Activated CD8-positive, alpha-beta T cell treated with anti-CD3 and anti-CD28 coated beads for 36 hours (primary cell): ENCODE data around the gene PTPN1. TPM values are rescaled to one million over a fixed set of nuclear protein-coding genes. Genes with fewer than 3 reads are reported as not detected.

Source experiments
- ATAC-seq: fragments of 200-7000 bp; cut with Tn5 transposase; one replicate; pipeline ENCODE4 v1.10.0; 2021; ENCODE audit warnings: mild to moderate bottlenecking, moderate library complexity
- CTCF ChIA-PET: fragments of 350-600 bp; sonication (Branson Sonifier 250); formaldehyde crosslinking; loops from one replicate; lab custom pipeline; 2021; ENCODE audit warnings: antibody characterized with exemption; lab: Charles Lee
- POLR2A ChIA-PET: fragments of 350-600 bp; sonication (Branson Sonifier 250); formaldehyde crosslinking; loops from one replicate; lab custom pipeline; 2021; ENCODE audit warnings: antibody characterized with exemption; lab: Charles Lee
- DNase-seq: peaks from one replicate; pipeline ENCODE4 v3.0.0-alpha.2; 2020
- H3K27ac Mint-ChIP-seq: one replicate; pipeline ENCODE4 v1.8.0; 2021; ENCODE audit warnings: mild to moderate bottlenecking, mixed read lengths
- H3K27me3 Mint-ChIP-seq: one replicate; pipeline ENCODE4 v1.8.0; 2021; ENCODE audit warnings: mixed read lengths
- H3K36me3 Mint-ChIP-seq: one replicate; pipeline ENCODE4 v1.8.0; 2021; ENCODE audit warnings: low read depth, mixed read lengths
- H3K4me1 Mint-ChIP-seq: one replicate; pipeline ENCODE4 v1.8.0; 2021; ENCODE audit warnings: low read depth, mixed read lengths
- H3K4me3 Mint-ChIP-seq: one replicate; pipeline ENCODE4 v1.8.0; 2021; ENCODE audit warnings: mild to moderate bottlenecking, moderate library complexity, mixed read lengths
- H3K9me3 Mint-ChIP-seq: one replicate; pipeline ENCODE4 v1.8.0; 2021; ENCODE audit warnings: mixed read lengths
- intact Hi-C: fragments of 100-400 bp; cut with micrococcal nuclease; formaldehyde crosslinking; loops from one replicate; pipeline ENCODE4 v1.10.0; 2022
- total RNA-seq, 2 experiments: library from RNA; stranded (reverse); gene quantifications; one replicate each; pipeline ENCODE4 v1.2.3, GENCODE V29; 2021
- TF ChIP-seq, protein P1 (sequence below): fragments of 200-600 bp; IDR thresholded peaks from one replicate; pipeline ENCODE4 v1.8.0; 2022; ENCODE audit warnings: antibody characterized with exemption, mild to moderate bottlenecking

Gene PTPN1
- total RNA-seq, 2 experiments from 2014 or later, result 65.1 to 66.6 TPM

- H3K27ac Mint-ChIP-seq, result no peak overlapping the region
- ChIA-PET POLR2A (interaction anchor here (1.1 kb wide), 1 partner anchor 68 kb away, joined by 3 read pairs; no protein-coding TSS in a partner anchor), CTCF (interaction anchor here (0.6 to 9.5 kb wide), 25 partner anchors 8 to 400 kb away, joined by 3 to 108 read pairs (median 5); no protein-coding TSS in a partner anchor)
- no peaks in the 10 kb centered on the region for H3K9me3 Mint-ChIP-seq
- H3K4me1 Mint-ChIP-seq, result peaks cover 2% of the 10 kb centered on the region
- intact Hi-C loops, result loop anchor here (2.0 to 10.0 kb wide), 2 partner anchors 100 to 394 kb away; no protein-coding TSS in a partner anchor
- peaks cover 58% of the 10 kb centered on the region for H3K36me3 Mint-ChIP-seq
- no peak for DNase-seq
- ATAC-seq, result no peak
- H3K4me3 Mint-ChIP-seq, result no peak overlapping the region
- no peaks in the 10 kb centered on the region for H3K27me3 Mint-ChIP-seq
- TF ChIP-seq, protein P1, sequence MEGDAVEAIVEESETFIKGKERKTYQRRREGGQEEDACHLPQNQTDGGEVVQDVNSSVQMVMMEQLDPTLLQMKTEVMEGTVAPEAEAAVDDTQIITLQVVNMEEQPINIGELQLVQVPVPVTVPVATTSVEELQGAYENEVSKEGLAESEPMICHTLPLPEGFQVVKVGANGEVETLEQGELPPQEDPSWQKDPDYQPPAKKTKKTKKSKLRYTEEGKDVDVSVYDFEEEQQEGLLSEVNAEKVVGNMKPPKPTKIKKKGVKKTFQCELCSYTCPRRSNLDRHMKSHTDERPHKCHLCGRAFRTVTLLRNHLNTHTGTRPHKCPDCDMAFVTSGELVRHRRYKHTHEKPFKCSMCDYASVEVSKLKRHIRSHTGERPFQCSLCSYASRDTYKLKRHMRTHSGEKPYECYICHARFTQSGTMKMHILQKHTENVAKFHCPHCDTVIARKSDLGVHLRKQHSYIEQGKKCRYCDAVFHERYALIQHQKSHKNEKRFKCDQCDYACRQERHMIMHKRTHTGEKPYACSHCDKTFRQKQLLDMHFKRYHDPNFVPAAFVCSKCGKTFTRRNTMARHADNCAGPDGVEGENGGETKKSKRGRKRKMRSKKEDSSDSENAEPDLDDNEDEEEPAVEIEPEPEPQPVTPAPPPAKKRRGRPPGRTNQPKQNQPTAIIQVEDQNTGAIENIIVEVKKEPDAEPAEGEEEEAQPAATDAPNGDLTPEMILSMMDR, result no peak
Observed at GRCh38 chr20:50578778-50579165, 68.6 kb downstream of the PTPN1 start.

GRCh38 chr20:50579511-50579910, 69.3 kb downstream of the PTPN1 start:
- H3K9me3 Mint-ChIP-seq, result no peaks in the 10 kb centered on the region
- ChIA-PET CTCF (interaction anchor here (0.6 to 9.5 kb wide), 28 partner anchors 8 to 400 kb away, joined by 3 to 108 read pairs (median 5); no protein-coding TSS in a partner anchor), POLR2A (interaction anchor here (1.1 kb wide), 1 partner anchor 69 kb away, joined by 3 read pairs; no protein-coding TSS in a partner anchor)
- H3K27me3 Mint-ChIP-seq, result no peaks in the 10 kb centered on the region
- no peak overlapping the region for H3K4me3 Mint-ChIP-seq
- H3K4me1 Mint-ChIP-seq, result peaks cover 2% of the 10 kb centered on the region
- TF ChIP-seq, protein P1, result no peak
- no peak for ATAC-seq
- DNase-seq, result no peak
- intact Hi-C loops, result loop anchor here (2.0 to 10.0 kb wide), 2 partner anchors 101 to 395 kb away; no protein-coding TSS in a partner anchor
- H3K27ac Mint-ChIP-seq, result no peak overlapping the region
- peaks cover 56% of the 10 kb centered on the region for H3K36me3 Mint-ChIP-seq

- H3K4me3 Mint-ChIP-seq, result no peak overlapping the region
- H3K27me3 Mint-ChIP-seq, result no peaks in the 10 kb centered on the region
- POLR2A ChIA-PET, result no interaction called here
- CTCF ChIA-PET, result interaction anchor here (0.6 to 9.5 kb wide), 26 partner anchors 9 to 401 kb away, joined by 3 to 108 read pairs (median 4); no protein-coding TSS in a partner anchor
- ATAC-seq (peak; percentile 71), DNase-seq (peak; percentile 69)
- H3K36me3 Mint-ChIP-seq, result peaks cover 49% of the 10 kb centered on the region
- intact Hi-C loops, result no loop called here
- peak overlapping the region; percentile 16 for H3K27ac Mint-ChIP-seq
- TF ChIP-seq, protein P1, result peak; percentile 76
- H3K4me1 Mint-ChIP-seq, result peaks cover 2% of the 10 kb centered on the region
- no peaks in the 10 kb centered on the region for H3K9me3 Mint-ChIP-seq
Observed at GRCh38 chr20:50580016-50580747, 70.0 kb downstream of the PTPN1 start.

DNA sequence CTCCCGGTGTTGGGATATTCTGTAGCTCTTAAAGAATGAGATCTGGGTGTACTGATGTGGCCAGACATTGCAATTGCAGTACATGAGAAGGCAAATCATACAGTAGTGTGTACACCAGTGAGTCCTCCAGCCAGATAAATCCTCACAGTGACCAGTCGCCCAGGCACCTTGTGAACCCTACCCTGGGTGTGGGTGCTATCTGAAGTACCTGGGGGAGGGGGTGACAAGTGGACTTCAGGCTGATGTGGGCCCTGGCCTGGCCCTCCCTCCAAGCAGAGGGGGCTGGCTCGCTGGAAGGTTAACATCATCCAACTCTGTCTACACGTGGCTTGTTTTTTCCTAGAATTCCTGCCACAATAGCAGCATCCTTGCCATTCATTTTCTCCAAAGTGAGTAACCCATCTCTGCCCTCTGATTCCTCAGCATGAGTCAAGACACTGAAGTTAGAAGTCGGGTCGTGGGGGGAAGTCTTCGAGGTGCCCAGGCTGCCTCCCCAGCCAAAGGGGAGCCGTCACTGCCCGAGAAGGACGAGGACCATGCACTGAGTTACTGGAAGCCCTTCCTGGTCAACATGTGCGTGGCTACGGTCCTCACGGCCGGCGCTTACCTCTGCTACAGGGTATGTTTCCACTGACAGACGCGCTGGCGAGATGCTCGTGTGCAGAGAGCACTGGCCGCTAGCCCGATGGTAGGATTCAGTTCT, 70.8 kb downstream of the PTPN1 start:
- DNase-seq (no peak), ATAC-seq (no peak)
- H3K9me3 Mint-ChIP-seq, result no peaks in the 10 kb centered on the region
- ChIA-PET CTCF (interaction anchor here (0.7 to 9.5 kb wide), 6 partner anchors 8 to 116 kb away, joined by 3 to 108 read pairs (median 4); no protein-coding TSS in a partner anchor), POLR2A (no interaction called here)
- TF ChIP-seq, protein P1, result no peak
- H3K27me3 Mint-ChIP-seq, result no peaks in the 10 kb centered on the region
- H3K4me3 Mint-ChIP-seq, result no peak overlapping the region
- peak overlapping the region; percentile 16 for H3K27ac Mint-ChIP-seq
- intact Hi-C loops, result no loop called here
- peaks cover under 1% of the 10 kb centered on the region for H3K4me1 Mint-ChIP-seq
- peaks cover 48% of the 10 kb centered on the region for H3K36me3 Mint-ChIP-seq
